Putamen (tissue), 1 donor: Measurements from ENCODE around the gene PLEKHA8.

ENCODE experiments used
- DNase-seq: peaks from one replicate; pipeline ENCODE4 v3.0.0-alpha.2; 2016; ENCODE audit warnings: low spot score

The PLEKHA8 gene

GRCh38 chr7:30169579-30169978 lies 141.4 kb downstream of the PLEKHA8 start:
- DNase-seq: no peak

GRCh38 chr7:30170476-30171205 lies 142.4 kb downstream of the PLEKHA8 start:
- DNase-seq: no peak

- no peak for DNase-seq
Measured at GRCh38 chr7:30171766-30172447, 143.7 kb downstream of the PLEKHA8 start.

GRCh38 chr7:30172451-30172850 lies 144.2 kb downstream of the PLEKHA8 start:
- DNase-seq: no peak

GRCh38 chr7:30173058-30173897 lies 145.1 kb downstream of the PLEKHA8 start:
- peak; percentile 95 for DNase-seq

GRCh38 chr7:30175180-30175579 lies 147.0 kb downstream of the PLEKHA8 start:
- no peak for DNase-seq

- no peak for DNase-seq
Measured at GRCh38 chr7:30175636-30176147, 147.5 kb downstream of the PLEKHA8 start.

GRCh38 chr7:30176463-30177109 lies 148.4 kb downstream of the PLEKHA8 start:
- DNase-seq: no peak

GRCh38 chr7:30177186-30177585 lies 149.0 kb downstream of the PLEKHA8 start:
- DNase-seq: no peak

- DNase-seq: no peak
Measured at GRCh38 chr7:30177965-30178364, 149.8 kb downstream of the PLEKHA8 start.

GRCh38 chr7:30178748-30179436 lies 150.7 kb downstream of the PLEKHA8 start:
- no peak for DNase-seq
